HEK293 (cell line): Measurements from ENCODE around the gene TMEM184B.

Experiments used
- ATF2 ChIP-seq: fragments of 450-650 bp; formaldehyde crosslinking; IDR thresholded peaks from 2 replicates; pipeline ENCODE4 v1.5.1; 2016; ENCODE audit warnings: missing biosample characterization, missing genetic modification characterization, low read depth
- GLIS2 ChIP-seq: fragments of 450-650 bp; formaldehyde crosslinking; IDR thresholded peaks from 2 replicates; pipeline ENCODE4 v1.5.1; 2016; ENCODE audit warnings: missing biosample characterization, missing genetic modification characterization
- INSM2 ChIP-seq: fragments of 450-650 bp; formaldehyde crosslinking; IDR thresholded peaks from 2 replicates; pipeline ENCODE4 v1.5.1; 2016; ENCODE audit warnings: missing biosample characterization, missing genetic modification characterization
- KLF9 ChIP-seq: fragments of 450-650 bp; formaldehyde crosslinking; IDR thresholded peaks from 2 replicates; pipeline ENCODE4 v1.5.1; 2016; ENCODE audit warnings: missing biosample characterization, missing genetic modification characterization, low read depth
- MEIS1 ChIP-seq: sonication (generic); formaldehyde crosslinking; IDR thresholded peaks from 2 replicates; pipeline ENCODE4 v1.8.1; 2022; ENCODE audit warnings: missing genetic modification reagents, mild to moderate bottlenecking, borderline replicate concordance
- MYNN ChIP-seq: fragments of 450-650 bp; formaldehyde crosslinking; IDR thresholded peaks from 2 replicates; pipeline ENCODE4 v1.5.1; 2016; ENCODE audit warnings: missing biosample characterization, missing genetic modification characterization, borderline replicate concordance
- PBX3 ChIP-seq: sonication (generic); formaldehyde crosslinking; IDR thresholded peaks from 2 replicates; pipeline ENCODE4 v1.8.1; 2022; ENCODE audit warnings: mild to moderate bottlenecking, moderate library complexity, missing genetic modification reagents
- SCRT1 ChIP-seq: fragments of 450-650 bp; formaldehyde crosslinking; IDR thresholded peaks from 2 replicates; pipeline ENCODE4 v1.5.1; 2016; ENCODE audit warnings: missing biosample characterization, missing genetic modification characterization, borderline replicate concordance
- ZBTB11 ChIP-seq: fragments of 450-650 bp; formaldehyde crosslinking; conservative IDR thresholded peaks from 2 replicates; pipeline ENCODE4 v1.5.1; 2016; ENCODE audit warnings: low read depth, missing biosample characterization, missing genetic modification characterization
- ZFP37 ChIP-seq: fragments of 450-650 bp; formaldehyde crosslinking; IDR thresholded peaks from 2 replicates; pipeline ENCODE4 v1.5.1; 2016; ENCODE audit warnings: missing biosample characterization, missing genetic modification characterization
- ZNF138 ChIP-seq: fragments of 450-650 bp; formaldehyde crosslinking; IDR thresholded peaks from 2 replicates; pipeline ENCODE4 v1.5.1; 2016; ENCODE audit warnings: missing biosample characterization, missing genetic modification characterization, borderline replicate concordance
- ZNF146 ChIP-seq: fragments of 450-650 bp; formaldehyde crosslinking; IDR thresholded peaks from 2 replicates; pipeline ENCODE4 v1.5.1; 2016; ENCODE audit warnings: missing biosample characterization, missing genetic modification characterization
- ZNF169 ChIP-seq: fragments of 450-650 bp; formaldehyde crosslinking; IDR thresholded peaks from 2 replicates; pipeline ENCODE4 v1.5.1; 2016; ENCODE audit warnings: missing biosample characterization, missing genetic modification characterization
- ZNF2 ChIP-seq: fragments of 450-650 bp; formaldehyde crosslinking; IDR thresholded peaks from 2 replicates; pipeline ENCODE4 v1.5.1; 2016; ENCODE audit warnings: missing biosample characterization, missing genetic modification characterization
- ZNF274 ChIP-seq, 2 experiments: fragments of 200-500 bp in 1 of 2; fragments of 450-650 bp in 1 of 2; sonication (Bioruptor generic) in 1 of 2; formaldehyde crosslinking in 1 of 2; IDR thresholded peaks; 2 replicates each; pipeline versions ENCODE4 v1.5.1 to v1.6.1; 2014 to 2016; ENCODE audit warnings: borderline replicate concordance in 1 of 2, inconsistent platforms in 1 of 2, low read length in 1 of 2, missing biosample characterization in 1 of 2, missing genetic modification characterization in 1 of 2
- ZNF280C ChIP-seq: fragments of 450-650 bp; formaldehyde crosslinking; IDR thresholded peaks from 2 replicates; pipeline ENCODE4 v1.5.1; 2016; ENCODE audit warnings: missing biosample characterization, missing genetic modification characterization
- ZNF394 ChIP-seq: fragments of 450-650 bp; formaldehyde crosslinking; IDR thresholded peaks from 2 replicates; pipeline ENCODE4 v1.5.1; 2016; ENCODE audit warnings: missing biosample characterization, missing genetic modification characterization, mild to moderate bottlenecking, moderate library complexity, borderline replicate concordance
- ZNF398 ChIP-seq: fragments of 450-650 bp; formaldehyde crosslinking; IDR thresholded peaks from 2 replicates; pipeline ENCODE4 v1.5.1; 2017; ENCODE audit warnings: missing biosample characterization, missing genetic modification characterization
- ZNF558 ChIP-seq: fragments of 450-650 bp; formaldehyde crosslinking; IDR thresholded peaks from 2 replicates; pipeline ENCODE4 v1.5.1; 2016; ENCODE audit warnings: missing biosample characterization, missing genetic modification characterization
- ZNF585B ChIP-seq: fragments of 450-650 bp; formaldehyde crosslinking; IDR thresholded peaks from 2 replicates; pipeline ENCODE4 v1.5.1; 2016; ENCODE audit warnings: missing biosample characterization, missing genetic modification characterization
- ZNF600 ChIP-seq: fragments of 450-650 bp; formaldehyde crosslinking; IDR thresholded peaks from 2 replicates; pipeline ENCODE4 v1.5.1; 2016; ENCODE audit warnings: missing biosample characterization, missing genetic modification characterization
- ZNF621 ChIP-seq: fragments of 450-650 bp; formaldehyde crosslinking; IDR thresholded peaks from 2 replicates; pipeline ENCODE4 v1.5.1; 2017; ENCODE audit warnings: missing biosample characterization, missing genetic modification characterization
- ZNF626 ChIP-seq: fragments of 450-650 bp; sonication (Bioruptor Pico); formaldehyde crosslinking; IDR thresholded peaks from 2 replicates; pipeline ENCODE4 v1.5.1; 2018; ENCODE audit warnings: missing biosample characterization, missing genetic modification characterization, inconsistent platforms
- ZNF704 ChIP-seq: fragments of 450-650 bp; formaldehyde crosslinking; IDR thresholded peaks from 2 replicates; pipeline ENCODE4 v1.5.1; 2016; ENCODE audit warnings: missing biosample characterization, missing genetic modification characterization
- ZNF791 ChIP-seq: fragments of 450-650 bp; formaldehyde crosslinking; IDR thresholded peaks from 2 replicates; pipeline ENCODE4 v1.5.1; 2016; ENCODE audit warnings: missing biosample characterization, missing genetic modification characterization
- ZNF792 ChIP-seq: fragments of 450-650 bp; formaldehyde crosslinking; IDR thresholded peaks from 2 replicates; pipeline ENCODE4 v1.5.1; 2016; ENCODE audit warnings: missing biosample characterization, missing genetic modification characterization

The TMEM184B gene

GRCh38 chr22:38317995-38318715 is 45.3 kb upstream of the TMEM184B start (continued):
- no peak for TF ChIP-seq ATF2 (tag by site-specific recombination)
- TF ChIP-seq ZNF704 (tag by site-specific recombination): no peak
- TF ChIP-seq MEIS1 (CRISPR knock-in tag): no peak
- peak; percentile 80 for TF ChIP-seq INSM2
- no peak for TF ChIP-seq ZNF169 (tag by site-specific recombination)
- no peak for TF ChIP-seq ZNF280C (tag by site-specific recombination)
- TF ChIP-seq ZNF792: no peak
- TF ChIP-seq ZNF585B (tag by site-specific recombination): no peak
- peak; percentile 87 for TF ChIP-seq ZBTB11 (tag by site-specific recombination)
- TF ChIP-seq ZNF2 (tag by site-specific recombination): no peak
- no peak; the same call in 1 of the 2 replicates for TF ChIP-seq ZNF600
- TF ChIP-seq ZNF138 (tag by site-specific recombination): no peak
- TF ChIP-seq ZFP37 (tag by site-specific recombination): no peak
- no peak for TF ChIP-seq ZNF621
- no peak for TF ChIP-seq ZNF626 (tag by site-specific recombination)
- TF ChIP-seq KLF9: no peak; the same call in none of the 2 replicates
- TF ChIP-seq ZNF394: no peak
- no peak for TF ChIP-seq MYNN (tag by site-specific recombination)
- TF ChIP-seq ZNF398 (tag by site-specific recombination): no peak
- no peak for TF ChIP-seq PBX3 (CRISPR knock-in tag)
- peak; percentile 35; the same call in 1 of the 2 replicates for TF ChIP-seq ZNF558 (tag by site-specific recombination)
- no peak for TF ChIP-seq SCRT1 (tag by site-specific recombination)
- no peak for TF ChIP-seq ZNF274 (IDR thresholded peaks at IDR 0.05; ENCODE audit: low read length)
- TF ChIP-seq ZNF274 (tag by site-specific recombination; IDR thresholded peaks at IDR 0.05; ENCODE audit: borderline replicate concordance): no peak
- no peak for TF ChIP-seq GLIS2
- TF ChIP-seq ZNF146: no peak
- TF ChIP-seq ZNF791 (tag by site-specific recombination): no peak
